IMR-90 (cell line): ENCODE measurements around the gene NUCB1. TPM values are rescaled to one million over a fixed set of nuclear protein-coding genes. Genes with fewer than 3 reads are reported as not detected.

Source experiments
- ATAC-seq: fragments of 200-7000 bp; cut with Tn5 transposase; 2 replicates; pipeline ENCODE4 v1.9.1; 2020; ENCODE audit warnings: low read depth, mild to moderate bottlenecking, moderate library complexity
- BruUV-seq: library from RNA; stranded (reverse); fragments of 400-500 nt; replicated peaks from 2 replicates; lab custom pipeline; 2021; lab: Mats Ljungman, UMichigan
- CTCF ChIA-PET: fragments of 300-600 bp; formaldehyde crosslinking; extraction: SDS; loops from one replicate; lab custom pipeline; 2021; ENCODE audit warnings: antibody characterized with exemption; lab: Yijun Ruan, JAX
- POLR2A ChIA-PET: fragments of 300-600 bp; sonication (Branson Sonifier 250); formaldehyde crosslinking; loops from one replicate; lab custom pipeline; 2022; ENCODE audit warnings: antibody characterized with exemption; ENCODE audit not compliant: unreplicated experiment; lab: Charles Lee
- DNase-seq: peaks from one replicate; pipeline ENCODE4 v3.0.0; 2013
- H2AFZ ChIP-seq: replicated peaks from 2 replicates; pipeline ENCODE3; 2013; ENCODE audit warnings: low read length, mild to moderate bottlenecking; ENCODE audit not compliant: poor library complexity
- H2AK5ac ChIP-seq: 2 replicates; pipeline ENCODE4 v1.6.1; 2013; ENCODE audit warnings: low read depth, low read length, inconsistent platforms
- H2AK9ac ChIP-seq: replicated peaks from 2 replicates; pipeline ENCODE3; 2013; ENCODE audit warnings: mild to moderate bottlenecking, low read depth, low read length, moderate library complexity; ENCODE audit not compliant: poor library complexity
- H2BK120ac ChIP-seq: 2 replicates; pipeline ENCODE4 v1.6.1; 2013; ENCODE audit warnings: low read depth, low read length, inconsistent platforms
- H2BK15ac ChIP-seq: 3 replicates; pipeline ENCODE4 v1.6.1; 2013; ENCODE audit warnings: low read depth, low read length, inconsistent platforms
- H2BK20ac ChIP-seq: 2 replicates; pipeline ENCODE4 v1.6.1; 2013; ENCODE audit warnings: low read depth, mild to moderate bottlenecking, inconsistent platforms, low read length, moderate library complexity
- H2BK5ac ChIP-seq: 2 replicates; pipeline ENCODE4 v1.6.1; 2013; ENCODE audit warnings: mild to moderate bottlenecking, low read depth, low read length, inconsistent platforms; ENCODE audit not compliant: poor library complexity, severe bottlenecking
- H3K14ac ChIP-seq: replicated peaks from 2 replicates; pipeline ENCODE4 v1.6.1; 2013; ENCODE audit warnings: low read depth, low read length, inconsistent platforms
- H3K18ac ChIP-seq: 2 replicates; pipeline ENCODE4 v1.6.1; 2013; ENCODE audit warnings: low read depth, low read length, control low read depth
- H3K23ac ChIP-seq: 2 replicates; pipeline ENCODE4 v1.6.1; 2013; ENCODE audit warnings: low read depth, low read length, inconsistent platforms
- H3K27ac ChIP-seq: 2 replicates; pipeline ENCODE4 v1.5.1; 2013; ENCODE audit warnings: mild to moderate bottlenecking, control low read depth, low read length; ENCODE audit not compliant: insufficient read depth
- H3K27me3 ChIP-seq: 2 replicates; pipeline ENCODE4 v1.6.1; 2013; ENCODE audit warnings: low read length; ENCODE audit not compliant: control insufficient read depth, insufficient read depth
- H3K36me3 ChIP-seq: 2 replicates; pipeline ENCODE4 v1.6.1; 2013; ENCODE audit warnings: low read length, mixed read lengths; ENCODE audit not compliant: control insufficient read depth, insufficient read depth
- H3K4ac ChIP-seq: 2 replicates; pipeline ENCODE4 v1.6.1; 2013; ENCODE audit warnings: low read depth, low read length, inconsistent platforms
- H3K4me1 ChIP-seq: 2 replicates; pipeline ENCODE4 v1.6.1; 2013; ENCODE audit warnings: low read length, mixed read lengths; ENCODE audit not compliant: control insufficient read depth, insufficient read depth
- H3K4me2 ChIP-seq: 2 replicates; pipeline ENCODE4 v1.6.1; 2013; ENCODE audit warnings: low read depth, mild to moderate bottlenecking, control low read depth, low read length, moderate library complexity
- H3K4me3 ChIP-seq: 2 replicates; pipeline ENCODE4 v1.5.1; 2013; ENCODE audit warnings: low read depth, mild to moderate bottlenecking, control low read depth, low read length, moderate library complexity; ENCODE audit not compliant: insufficient read depth
- H3K56ac ChIP-seq: 2 replicates; pipeline ENCODE4 v1.6.1; 2013; ENCODE audit warnings: low read length, inconsistent platforms; ENCODE audit not compliant: insufficient read depth; ENCODE audit errors: extremely low read depth
- H3K79me1 ChIP-seq, 2 experiments: 2 replicates each; pipeline ENCODE4 v1.6.1; 2013; ENCODE audit warnings: low read length in 2 of 2, inconsistent platforms in 1 of 2, low read depth in 1 of 2
- H3K9ac ChIP-seq: 2 replicates; pipeline ENCODE4 v1.6.1; 2013; ENCODE audit warnings: low read depth, low read length, control low read depth
- H3K9me1 ChIP-seq: 2 replicates; pipeline ENCODE4 v1.6.1; 2013; ENCODE audit warnings: low read length, inconsistent platforms; ENCODE audit not compliant: insufficient read depth
- H3K9me3 ChIP-seq: 2 replicates; pipeline ENCODE4 v1.6.1; 2013; ENCODE audit warnings: low read length; ENCODE audit not compliant: control insufficient read depth, insufficient read depth
- H4K20me1 ChIP-seq: 2 replicates; pipeline ENCODE4 v1.6.1; 2013; ENCODE audit warnings: low read length, inconsistent platforms; ENCODE audit not compliant: insufficient read depth
- H4K5ac ChIP-seq: 2 replicates; pipeline ENCODE4 v1.6.1; 2013; ENCODE audit warnings: mild to moderate bottlenecking, low read depth, low read length, control low read depth
- H4K8ac ChIP-seq, 2 experiments: 2 replicates each; pipeline ENCODE4 v1.6.1; 2013; ENCODE audit warnings: low read depth in 2 of 2, low read length in 2 of 2, control low read depth in 1 of 2, inconsistent platforms in 1 of 2
- H4K91ac ChIP-seq: 2 replicates; pipeline ENCODE4 v1.6.1; 2013; ENCODE audit warnings: low read depth, low read length, inconsistent platforms; ENCODE audit not compliant: insufficient read depth
- BHLHE40 ChIP-seq: fragments of 150-350 bp; IDR thresholded peaks from 2 replicates; pipeline ENCODE4 v1.6.1; 2016; ENCODE audit warnings: mild to moderate bottlenecking, low read depth, low read length
- CEBPB ChIP-seq: IDR thresholded peaks from 2 replicates; pipeline ENCODE4 v1.6.1; 2012; ENCODE audit warnings: low read depth, low read length, improper control_type of control experiment
- CHD1 ChIP-seq: IDR thresholded peaks from 2 replicates; pipeline ENCODE4 v1.6.1; 2012; ENCODE audit warnings: low read depth, low read length, improper control_type of control experiment
- FOS ChIP-seq: fragments of 150-350 bp; IDR thresholded peaks from 2 replicates; pipeline ENCODE4 v1.6.1; 2016; ENCODE audit warnings: low read depth, low read length
- MAFK ChIP-seq: IDR thresholded peaks from 2 replicates; pipeline ENCODE4 v1.6.1; 2012; ENCODE audit warnings: low read depth, low read length, improper control_type of control experiment
- MAZ ChIP-seq: IDR thresholded peaks from 2 replicates; pipeline ENCODE4 v1.6.1; 2012; ENCODE audit warnings: low read depth, mild to moderate bottlenecking, low read length, improper control_type of control experiment, moderate library complexity, borderline replicate concordance
- MXI1 ChIP-seq: IDR thresholded peaks from 2 replicates; pipeline ENCODE4 v1.6.1; 2012; ENCODE audit warnings: low read depth, mild to moderate bottlenecking, low read length, moderate library complexity, borderline replicate concordance
- NFE2L2 ChIP-seq: fragments of 150-350 bp; IDR thresholded peaks from 2 replicates; pipeline ENCODE4 v1.6.1; 2016; ENCODE audit warnings: low read depth, mild to moderate bottlenecking, low read length
- POLR2A ChIP-seq: IDR thresholded peaks from 2 replicates; pipeline ENCODE4 v1.6.1; 2012; ENCODE audit warnings: mild to moderate bottlenecking, low read depth, low read length
- RAD21 ChIP-seq: IDR thresholded peaks from 2 replicates; pipeline ENCODE4 v1.6.1; 2012; ENCODE audit warnings: low read length, improper control_type of control experiment
- RCOR1 ChIP-seq: IDR thresholded peaks from 2 replicates; pipeline ENCODE4 v1.6.1; 2012; ENCODE audit warnings: mild to moderate bottlenecking, low read length, improper control_type of control experiment; ENCODE audit not compliant: insufficient replicate concordance
- RFX5 ChIP-seq: IDR thresholded peaks from 2 replicates; pipeline ENCODE4 v1.8.0; 2012; ENCODE audit warnings: low read depth, mild to moderate bottlenecking, low read length, moderate library complexity
- SMC3 ChIP-seq: fragments of 150-350 bp; IDR thresholded peaks from 2 replicates; pipeline ENCODE4 v1.6.1; 2016; ENCODE audit warnings: low read depth, mild to moderate bottlenecking, antibody characterized with exemption, low read length, moderate library complexity
- WGBS, 2 experiments: methylation state at CpG; one replicate each; pipeline versions ENCODE4 v1.1.5 to v1.1.7; 2013; ENCODE audit warnings: missing lambda C conversion rate in 2 of 2; ENCODE audit not compliant: insufficient read length in 1 of 2; ENCODE audit errors: extremely low coverage in 2 of 2; 5-methylcytosine and 5-hydroxymethylcytosine counted together
- dilution Hi-C: fragments of 300-500 bp; cut with HindIII; formaldehyde crosslinking; loops from one replicate; pipeline ENCODE4 v1.14.3; 2018; ENCODE audit warnings: low sequenced_read_pairs; ENCODE audit not compliant: unreplicated experiment
- in situ Hi-C: fragments of 300-500 bp; cut with MboI; formaldehyde crosslinking; loops from 3 replicates; pipeline ENCODE4 v1.14.3; 2019; ENCODE audit warnings: low sequenced_read_pairs, inconsistent platforms, mixed read lengths
- intact Hi-C: fragments of 100-400 bp; cut with micrococcal nuclease; formaldehyde crosslinking; loops from 2 replicates; pipeline ENCODE4 v1.10.0; 2022
- polyA plus RNA-seq, 3 experiments: library from polyadenylated mRNA; depleted of rRNA; stranded (reverse); fragments of >200 nt; gene quantifications; 2 replicates each; pipeline ENCODE4 v1.2.3, GENCODE V29; 2012; ENCODE audit warnings: low replicate concordance in 1 of 3
- total RNA-seq: library from RNA; depleted of rRNA; stranded (reverse); fragments of >200 nt; gene quantifications from 2 replicates; pipeline ENCODE4 v1.2.3, GENCODE V29; 2012
- TF ChIP-seq, protein P1 (sequence below): conservative IDR thresholded peaks from 2 replicates; pipeline ENCODE4 v1.5.1; 2012; ENCODE audit warnings: mild to moderate bottlenecking, low read depth, low read length, improper control_type of control experiment
- TF ChIP-seq, protein P2 (sequence below): fragments of 150-350 bp; IDR thresholded peaks from 2 replicates; pipeline ENCODE4 v1.6.1; 2016; ENCODE audit warnings: low read depth, mild to moderate bottlenecking, low read length, moderate library complexity, borderline replicate concordance

The NUCB1 gene
- total and polyA plus RNA-seq, 2 of the 4 experiments (the other 2 are of a cell fraction) = 37.3 to 253 TPM

DNA sequence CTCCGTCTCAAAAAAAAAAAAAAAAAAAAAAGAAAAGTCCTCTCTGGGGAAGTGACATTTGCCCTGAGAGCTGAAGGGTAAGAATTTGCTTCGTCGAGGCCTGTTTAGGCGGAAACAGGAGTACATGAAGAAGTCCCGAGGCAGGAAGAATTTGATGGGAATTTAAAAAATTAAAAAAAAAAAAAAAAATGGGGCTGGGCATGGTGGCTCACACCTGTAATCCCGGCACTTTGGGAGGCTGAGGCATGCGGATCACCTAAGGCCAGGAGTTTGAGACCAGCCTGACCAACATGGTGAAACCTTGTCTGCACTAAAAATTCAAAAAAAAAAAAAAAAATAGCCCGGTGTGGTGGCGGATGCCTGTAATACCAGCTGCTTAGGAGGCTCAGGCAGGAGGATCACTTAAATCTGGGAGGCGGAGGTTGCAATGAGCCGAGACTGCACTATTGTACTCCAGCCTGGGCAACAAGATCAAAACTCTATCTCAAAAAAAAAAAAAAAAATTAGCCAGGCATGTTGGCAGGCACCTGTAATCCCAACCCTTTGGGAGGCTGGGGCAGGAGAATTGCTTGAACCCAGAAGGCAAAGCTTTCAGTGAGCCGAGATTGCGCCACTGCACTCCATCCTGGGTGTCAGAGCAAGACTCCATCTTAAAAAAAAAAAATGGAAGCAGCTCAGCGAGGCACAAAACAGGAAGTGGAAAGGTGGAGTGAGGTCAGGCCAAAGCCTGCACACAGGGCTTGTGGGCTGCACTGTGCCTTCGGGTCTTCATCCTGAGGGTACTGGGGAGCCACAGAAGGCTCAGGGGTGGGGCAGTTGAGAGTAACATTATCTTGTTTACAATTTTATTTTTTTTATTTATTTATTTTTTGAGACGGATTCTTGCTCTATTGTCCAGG lies 59.5 kb downstream of the NUCB1 start:
- Histone ChIP-seq H2BK5ac (no peak overlapping the region), H3K9ac (no peak overlapping the region), H2AFZ (no peak overlapping the region), H3K36me3 (peaks cover 17% of the 10 kb centered on the region), H3K27me3 (no peaks in the 10 kb centered on the region), H4K20me1 (0 out of 2 replicates have a peak, but pooled peaks cover 2% of the 10 kb centered on the region), H4K8ac (no peak overlapping the region), H3K4ac (no peak overlapping the region), H2BK20ac (no peak overlapping the region), H3K4me3 (no peak overlapping the region), H3K14ac (no peak overlapping the region), H2AK5ac (no peak overlapping the region), H2AK9ac (no peak overlapping the region), H3K4me2 (no peak overlapping the region), H3K56ac (no peak overlapping the region), H3K27ac (no peak overlapping the region), H3K79me1 (peaks cover 19 to 76% of the 10 kb centered on the region in 2 experiments), H3K23ac (no peak overlapping the region), H3K9me1 (peaks cover 18% of the 10 kb centered on the region), H4K5ac (no peak overlapping the region), H2BK120ac (no peak overlapping the region), H3K9me3 (no peaks in the 10 kb centered on the region), H2BK15ac (no peak overlapping the region), H4K91ac (no peak overlapping the region), H3K4me1 (peaks cover 27% of the 10 kb centered on the region), H3K18ac (no peak overlapping the region)
- ChIA-PET CTCF (no interaction called here), POLR2A (no interaction called here)
- ATAC-seq (no peak), DNase-seq (no peak)
- dilution Hi-C loops = no loop called here
- no TSS peak for BruUV-seq
- in situ Hi-C loops = loop anchor here (5.0 to 10.0 kb wide), 2 partner anchors 67 to 315 kb away; partner anchors contain the start of gene CA11
- intact Hi-C loops = loop anchor here (10.0 kb wide), 1 partner anchor 315 kb away; the partner anchor contains the start of gene CA11
- 100% methylated on average over 2 of the region's 16 CpGs; no CpG with 5 or more reads in 1 of the 2 experiments for WGBS, 2 experiments
- TF ChIP-seq NFE2L2 = no peak
- no peak for TF ChIP-seq CHD1
- TF ChIP-seq FOS = no peak
- TF ChIP-seq, protein P1, sequence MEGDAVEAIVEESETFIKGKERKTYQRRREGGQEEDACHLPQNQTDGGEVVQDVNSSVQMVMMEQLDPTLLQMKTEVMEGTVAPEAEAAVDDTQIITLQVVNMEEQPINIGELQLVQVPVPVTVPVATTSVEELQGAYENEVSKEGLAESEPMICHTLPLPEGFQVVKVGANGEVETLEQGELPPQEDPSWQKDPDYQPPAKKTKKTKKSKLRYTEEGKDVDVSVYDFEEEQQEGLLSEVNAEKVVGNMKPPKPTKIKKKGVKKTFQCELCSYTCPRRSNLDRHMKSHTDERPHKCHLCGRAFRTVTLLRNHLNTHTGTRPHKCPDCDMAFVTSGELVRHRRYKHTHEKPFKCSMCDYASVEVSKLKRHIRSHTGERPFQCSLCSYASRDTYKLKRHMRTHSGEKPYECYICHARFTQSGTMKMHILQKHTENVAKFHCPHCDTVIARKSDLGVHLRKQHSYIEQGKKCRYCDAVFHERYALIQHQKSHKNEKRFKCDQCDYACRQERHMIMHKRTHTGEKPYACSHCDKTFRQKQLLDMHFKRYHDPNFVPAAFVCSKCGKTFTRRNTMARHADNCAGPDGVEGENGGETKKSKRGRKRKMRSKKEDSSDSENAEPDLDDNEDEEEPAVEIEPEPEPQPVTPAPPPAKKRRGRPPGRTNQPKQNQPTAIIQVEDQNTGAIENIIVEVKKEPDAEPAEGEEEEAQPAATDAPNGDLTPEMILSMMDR = no peak
- TF ChIP-seq, protein P2, sequence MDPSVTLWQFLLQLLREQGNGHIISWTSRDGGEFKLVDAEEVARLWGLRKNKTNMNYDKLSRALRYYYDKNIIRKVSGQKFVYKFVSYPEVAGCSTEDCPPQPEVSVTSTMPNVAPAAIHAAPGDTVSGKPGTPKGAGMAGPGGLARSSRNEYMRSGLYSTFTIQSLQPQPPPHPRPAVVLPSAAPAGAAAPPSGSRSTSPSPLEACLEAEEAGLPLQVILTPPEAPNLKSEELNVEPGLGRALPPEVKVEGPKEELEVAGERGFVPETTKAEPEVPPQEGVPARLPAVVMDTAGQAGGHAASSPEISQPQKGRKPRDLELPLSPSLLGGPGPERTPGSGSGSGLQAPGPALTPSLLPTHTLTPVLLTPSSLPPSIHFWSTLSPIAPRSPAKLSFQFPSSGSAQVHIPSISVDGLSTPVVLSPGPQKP = no peak
- no peak for TF ChIP-seq MAFK
- TF ChIP-seq MXI1 = no peak
- no peak for TF ChIP-seq RCOR1
- TF ChIP-seq BHLHE40 = no peak
- TF ChIP-seq RFX5 = no peak
- no peak for TF ChIP-seq CEBPB
- no peak for TF ChIP-seq POLR2A
- TF ChIP-seq MAZ = no peak
- TF ChIP-seq SMC3 = no peak
- no peak for TF ChIP-seq RAD21
